K562 (cell line): Measurements from ENCODE around the gene G6PC3. TPM values are rescaled to one million over a fixed set of nuclear protein-coding genes. Genes with fewer than 3 reads are reported as not detected.
A peak's percentile ranks its signal among the peaks of the same experiment; 100 is the strongest.

ENCODE experiments used
- HINFP ChIP-seq: fragments of 450-650 bp; conservative IDR thresholded peaks from 2 replicates; pipeline ENCODE4 v1.6.1; 2016; ENCODE audit warnings: missing genetic modification characterization, low read depth, mild to moderate bottlenecking, control low read depth, missing compliant biosample characterization
- KLF6 ChIP-seq: fragments of 250-450 bp; sonication (Bioruptor Pico); IDR thresholded peaks from 2 replicates; pipeline ENCODE4 v1.4.0; 2020; ENCODE audit warnings: mild to moderate bottlenecking, moderate library complexity, borderline replicate concordance
- MBD1 ChIP-seq: fragments of 250-450 bp; sonication (Bioruptor Pico); IDR thresholded peaks from 2 replicates; pipeline ENCODE4 v1.8.0; 2022; ENCODE audit warnings: inconsistent platforms
- MYBL2 ChIP-seq, 2 experiments: fragments of 450-650 bp in 1 of 2; sonication (generic) in 1 of 2; formaldehyde crosslinking in 1 of 2; IDR thresholded peaks; 2 replicates each; pipeline versions ENCODE4 v1.6.1 to v1.8.1; 2017 to 2022; ENCODE audit warnings: borderline replicate concordance in 1 of 2, inconsistent platforms in 1 of 2, low read depth in 1 of 2, mild to moderate bottlenecking in 1 of 2, missing genetic modification reagents in 1 of 2, moderate library complexity in 1 of 2
- NFE2L1 ChIP-seq: fragments of 450-650 bp; IDR thresholded peaks from 2 replicates; pipeline ENCODE4 v1.6.1; 2016; ENCODE audit warnings: missing genetic modification characterization, low read depth, mild to moderate bottlenecking, missing compliant biosample characterization, moderate library complexity, borderline replicate concordance
- STAG1 ChIP-seq: sonication (generic); formaldehyde crosslinking; IDR thresholded peaks from 2 replicates; pipeline ENCODE4 v1.5.0; 2020; ENCODE audit warnings: missing genetic modification reagents, borderline replicate concordance
- STAT5A ChIP-seq: IDR thresholded peaks from 2 replicates; pipeline ENCODE4 v1.6.1; 2012; ENCODE audit warnings: low read length, inconsistent platforms, borderline replicate concordance
- TBL1XR1 ChIP-seq, 2 experiments: IDR thresholded peaks; 2 replicates each; pipeline ENCODE4 v1.6.1; 2012; ENCODE audit warnings: improper control_type of control experiment in 2 of 2, low read length in 2 of 2, mild to moderate bottlenecking in 1 of 2
- TCFL5 ChIP-seq: fragments of 250-450 bp; sonication (Bioruptor Pico); conservative IDR thresholded peaks from 2 replicates; pipeline ENCODE4 v1.6.1; 2021; ENCODE audit warnings: mild to moderate bottlenecking, moderate library complexity, matching md5 sums
- YY1 ChIP-seq, 3 experiments: IDR thresholded peaks; 2 replicates each; pipeline ENCODE4 v1.6.1; 2011; ENCODE audit warnings: low read length in 2 of 3, mild to moderate bottlenecking in 2 of 3, moderate library complexity in 2 of 3, borderline replicate concordance in 1 of 3, control low read depth in 1 of 3, low read depth in 1 of 3; ENCODE audit not compliant: insufficient read depth in 3 of 3, insufficient replicate concordance in 2 of 3, control insufficient read depth in 1 of 3, insufficient read length in 1 of 3; ENCODE audit errors: extremely low read depth in 1 of 3
- ZFPM2 ChIP-seq: fragments of 250-450 bp; sonication (Bioruptor Pico); IDR thresholded peaks from 2 replicates; pipeline ENCODE4 v1.5.1; 2022; ENCODE audit warnings: mild to moderate bottlenecking
- ZMIZ1 ChIP-seq, 2 experiments: fragments of 150-350 bp in 1 of 2; IDR thresholded peaks; 2 replicates each; pipeline ENCODE4 v1.6.1; 2012 to 2016; ENCODE audit warnings: low read depth in 2 of 2, low read length in 2 of 2, mild to moderate bottlenecking in 1 of 2, moderate library complexity in 1 of 2
- ZNF232 ChIP-seq: sonication (generic); formaldehyde crosslinking; IDR thresholded peaks from 2 replicates; pipeline ENCODE4 v1.8.0; 2022; ENCODE audit warnings: mild to moderate bottlenecking, missing genetic modification reagents
- ZNF518B ChIP-seq: fragments of 250-450 bp; sonication (Bioruptor Pico); IDR thresholded peaks from 2 replicates; pipeline ENCODE4 v1.5.0; 2021; ENCODE audit warnings: mild to moderate bottlenecking, moderate library complexity
- polyA plus RNA-seq, 8 experiments: library from polyadenylated mRNA; depleted of rRNA in 4 of 8; stranded (reverse) in 5 of 8; unstranded in 3 of 8; fragments of >200 nt; fragmentation: Nextera tagmentation in 2 of 8; fragmentation: Illumina TruSeq in 1 of 8; extraction: Ambion mirVana in 2 of 8; extraction: Trizol in 1 of 8; gene quantifications; 2 replicates each; pipeline versions ENCODE4 v1.2.1 to v1.2.3, GENCODE V29; 2011 to 2014; ENCODE audit warnings: inconsistent platforms in 1 of 8, missing spikeins in 1 of 8
- total RNA-seq, 7 experiments: library from RNA; depleted of rRNA in 6 of 7; stranded (reverse); fragments of >200 nt in 6 of 7; fragmentation: Illumina TruSeq in 2 of 7; extraction: Trizol in 2 of 7; gene quantifications; 2 replicates each; pipeline versions ENCODE4 v1.2.1 to v1.2.3, GENCODE V29; 2011 to 2021; ENCODE audit warnings: low replicate concordance in 1 of 7

The G6PC3 gene
- total and polyA plus RNA-seq, 9 of the 15 experiments (the other 6 are each of a cell fraction or from before 2014, with no cell fraction given), result 10.4 to 57.8 (median 31.1) TPM

- no peak for TF ChIP-seq ZMIZ1 (IDR thresholded peaks at IDR 0.05; ENCODE audit: low read depth in 2 of 2, low read length in 2 of 2)
- no peak for TF ChIP-seq MYBL2 (IDR thresholded peaks at IDR 0.05; ENCODE audit: low read depth)
- no peak for TF ChIP-seq MYBL2 (CRISPR knock-in tag; IDR thresholded peaks at IDR 0.05; ENCODE audit: borderline replicate concordance)
- TF ChIP-seq TBL1XR1 (IDR thresholded peaks at IDR 0.05; ENCODE audit: low read length in 2 of 2), result peak; percentile 55 to 58; a peak in 1 of 4 replicates
- TF ChIP-seq ZNF232 (CRISPR knock-in tag), result 0 out of 2 replicates have a peak, but pooled peaks have one; percentile 58
- no peak for TF ChIP-seq ZFPM2
- TF ChIP-seq HINFP (tag), result no peak
- no peak for TF ChIP-seq KLF6 (CRISPR knock-in tag)
- TF ChIP-seq TCFL5, result no peak
- peak in 2 of 3 experiments; percentile 53 to 63 for TF ChIP-seq YY1 (IDR thresholded peaks at IDR 0.05; ENCODE audit: borderline replicate concordance in 1 of 3, control insufficient read depth in 1 of 3, extremely low read depth in 1 of 3, insufficient read depth in 3 of 3, insufficient read length in 1 of 3, insufficient replicate concordance in 2 of 3, low read depth in 1 of 3, low read length in 2 of 3)
- TF ChIP-seq STAG1 (CRISPR knock-in tag), result no peak
- no peak; the same call in 1 of the 2 replicates for TF ChIP-seq STAT5A
- TF ChIP-seq NFE2L1 (tag), result no peak
- no peak for TF ChIP-seq ZNF518B
- no peak for TF ChIP-seq MBD1
Measured at GRCh38 chr17:44070455-44071197, at the start of gene G6PC3 (continued).
